GM18873 (cell line): ENCODE measurements around the gene TEK.
"Not testable (repeated sequence)": the region's sequence is repeated elsewhere in the genome, so short reads cannot be mapped to it uniquely, and the experiment has no call there.

ENCODE experiments used
- ATAC-seq: cut with Tn5 transposase; IDR thresholded peaks from one replicate; pipeline ENCODE4 v1.9.1; 2021; ENCODE audit warnings: mild to moderate bottlenecking, moderate library complexity, moderate number of reproducible peaks; ENCODE audit not compliant: unreplicated experiment, low FRiP score

Gene TEK

DNA sequence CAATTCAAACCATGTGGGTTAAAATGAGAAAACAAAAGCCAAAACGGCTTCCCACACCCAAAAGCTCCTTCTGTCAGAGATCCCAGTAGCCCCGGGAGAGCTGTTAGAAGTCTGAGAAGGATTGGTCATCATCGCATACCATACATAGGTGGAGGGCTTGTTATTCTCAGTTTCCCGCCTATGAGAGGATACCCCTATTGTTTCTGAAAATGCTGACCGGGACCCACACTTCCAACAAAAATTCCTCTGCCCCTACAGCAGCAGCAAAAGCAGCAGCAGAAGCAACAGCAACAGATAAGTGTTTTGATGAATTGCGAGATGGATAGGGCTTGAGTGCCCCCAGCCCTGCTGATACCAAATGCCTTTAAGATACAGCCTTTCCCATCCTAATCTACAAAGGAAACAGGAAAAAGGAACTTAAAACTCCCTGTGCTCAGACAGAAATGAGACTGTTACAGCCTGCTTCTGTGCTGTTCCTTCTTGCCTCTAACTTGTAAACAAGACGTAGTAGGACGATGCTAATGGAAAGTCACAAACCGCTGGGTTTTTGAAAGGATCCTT lies at the start of gene TEK:
Gene TEK (plus strand): TSS at position 245 of the 561 bp plus-strand sequence. CDS start 366 bp downstream, outside the sequence.
- ATAC-seq = no peak

GRCh38 chr9:27059412-27059811 lies 49.6 kb upstream of the TEK start:
- ATAC-seq = no peak

DNA sequence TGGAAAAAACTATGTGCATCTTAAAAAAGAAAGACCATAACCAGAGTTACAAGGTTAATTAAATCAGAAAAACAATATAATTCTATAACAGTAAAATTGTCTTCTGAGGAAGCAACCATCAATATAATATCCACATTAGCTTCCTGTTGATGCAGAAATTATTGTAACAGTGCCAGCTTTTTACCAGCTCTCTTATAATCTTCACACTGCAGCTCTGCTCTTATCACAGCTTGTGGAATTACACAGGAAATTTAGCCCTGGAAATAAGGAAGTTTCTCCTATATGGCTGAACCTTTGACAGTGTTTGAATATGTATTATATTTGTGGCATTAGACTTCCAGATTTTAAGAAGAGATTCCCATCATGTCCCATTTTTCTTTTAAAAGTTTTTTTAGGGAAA lies 49.1 kb upstream of the TEK start:
- no peak for ATAC-seq

GRCh38 chr9:27065288-27065687 lies 43.7 kb upstream of the TEK start:
- ATAC-seq = no peak

DNA sequence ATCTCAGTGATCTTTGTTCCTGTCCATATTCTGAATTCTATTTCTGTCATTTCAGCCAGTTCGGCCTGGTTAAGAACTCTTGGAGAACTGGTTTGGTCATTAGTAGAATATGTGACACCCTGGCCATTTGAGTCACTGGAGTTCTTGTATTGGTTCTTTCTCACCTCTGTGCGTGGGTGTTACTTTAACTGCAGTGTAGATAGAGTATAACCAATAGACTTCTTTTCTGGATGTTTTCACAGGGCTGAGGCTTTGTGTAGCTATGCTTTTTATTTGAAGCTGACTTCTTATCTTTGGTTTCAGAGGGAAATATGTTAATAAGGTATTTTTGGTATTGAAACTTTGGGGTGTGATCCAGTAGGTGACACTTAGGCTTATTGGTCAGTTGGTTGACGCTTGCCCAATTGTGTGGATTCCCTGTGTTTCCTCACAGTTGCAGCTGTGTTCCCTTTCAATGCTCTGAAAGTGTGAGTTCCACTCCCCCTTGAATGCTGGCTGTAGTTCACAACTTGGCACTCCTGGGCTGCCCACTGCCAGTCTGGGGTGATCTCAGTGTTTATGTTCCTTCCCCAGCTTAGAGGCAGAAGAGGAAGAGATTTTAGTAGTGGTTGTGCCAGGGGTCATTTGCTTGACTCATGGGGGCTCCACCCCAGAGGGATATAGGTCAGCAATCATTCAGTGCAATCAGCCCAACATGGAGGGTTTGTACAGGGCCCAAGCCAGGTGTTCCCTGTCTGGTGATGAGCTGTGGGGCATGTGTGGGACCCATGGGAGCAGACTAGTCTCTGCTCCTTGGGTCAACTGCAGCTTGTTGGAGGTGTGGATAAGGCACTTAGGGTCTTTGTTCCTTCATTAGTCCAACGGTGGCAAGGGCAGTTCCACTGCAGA lies 34.9 kb upstream of the TEK start:
- ATAC-seq = no peak

GRCh38 chr9:27078685-27079084 lies 30.3 kb upstream of the TEK start:
- no peak for ATAC-seq

DNA sequence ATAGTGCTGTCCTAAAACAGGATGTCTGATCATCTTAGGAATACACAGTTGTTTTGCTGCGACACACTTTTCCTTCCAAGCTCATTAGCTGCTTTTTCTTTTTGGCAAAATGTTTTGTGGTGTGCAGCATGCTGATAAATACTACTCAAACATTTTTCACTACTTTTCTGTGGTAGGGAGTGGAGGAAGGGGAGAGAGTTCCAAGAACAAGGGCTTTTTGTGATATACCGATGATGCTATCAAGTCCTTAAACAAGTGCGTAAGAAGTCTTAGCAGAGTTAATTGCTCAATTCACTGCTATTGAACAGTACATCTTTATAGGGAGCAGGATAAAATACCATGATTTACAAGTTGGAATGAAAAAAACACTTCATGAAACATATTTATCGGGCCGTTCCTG lies 23.6 kb upstream of the TEK start:
- no peak for ATAC-seq

DNA sequence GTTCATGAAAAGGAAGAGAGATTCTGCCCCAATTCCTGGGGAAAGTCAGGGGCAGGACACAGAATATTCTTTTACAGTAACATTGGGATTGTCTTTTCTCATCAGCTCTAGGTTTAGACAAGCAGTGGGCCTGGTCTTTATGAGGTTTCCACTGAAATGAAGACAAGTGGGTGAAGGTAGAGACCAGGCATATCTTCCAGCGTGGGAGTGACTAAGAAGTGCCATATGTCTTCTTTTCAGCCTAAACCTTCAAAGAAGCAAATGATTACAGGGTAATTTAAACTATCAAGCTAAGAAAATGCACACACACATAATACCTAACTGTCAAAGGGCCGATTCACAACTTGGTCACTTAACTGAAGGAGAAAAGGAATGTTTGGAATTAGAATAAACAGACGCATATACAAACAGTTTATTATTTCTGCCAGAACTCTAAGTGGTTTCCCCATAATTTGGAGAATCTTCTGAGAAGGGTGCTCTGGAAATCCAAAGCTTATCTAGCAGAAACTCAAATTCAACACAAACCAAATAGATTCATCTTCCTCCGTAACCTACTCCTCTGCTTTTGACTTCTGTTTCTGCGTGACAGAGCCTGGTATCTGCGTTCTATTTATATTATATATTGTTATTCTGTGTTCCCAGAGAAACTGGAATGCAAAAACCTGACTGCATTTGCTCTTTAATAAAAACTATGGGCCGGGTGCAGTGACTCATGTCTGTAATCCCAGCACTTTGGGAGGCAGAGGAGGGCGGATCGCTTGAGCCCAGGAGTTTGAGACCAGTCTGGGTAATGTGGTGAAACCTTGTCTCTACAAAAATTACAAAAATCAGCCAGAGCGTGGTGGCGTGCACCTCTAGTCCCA lies 22.0 kb upstream of the TEK start:
- no peak for ATAC-seq

GRCh38 chr9:27088981-27089380 lies 20.0 kb upstream of the TEK start:
- no peak for ATAC-seq

GRCh38 chr9:27089706-27090105 lies 19.3 kb upstream of the TEK start:
- ATAC-seq = no peak

- no peak for ATAC-seq
Observed at GRCh38 chr9:27090231-27090630, 18.8 kb upstream of the TEK start.

- ATAC-seq = no peak
Observed at GRCh38 chr9:27090711-27091110, 18.3 kb upstream of the TEK start.

- ATAC-seq = not testable (repeated sequence)
Observed at GRCh38 chr9:27092496-27092895, 16.5 kb upstream of the TEK start.

DNA sequence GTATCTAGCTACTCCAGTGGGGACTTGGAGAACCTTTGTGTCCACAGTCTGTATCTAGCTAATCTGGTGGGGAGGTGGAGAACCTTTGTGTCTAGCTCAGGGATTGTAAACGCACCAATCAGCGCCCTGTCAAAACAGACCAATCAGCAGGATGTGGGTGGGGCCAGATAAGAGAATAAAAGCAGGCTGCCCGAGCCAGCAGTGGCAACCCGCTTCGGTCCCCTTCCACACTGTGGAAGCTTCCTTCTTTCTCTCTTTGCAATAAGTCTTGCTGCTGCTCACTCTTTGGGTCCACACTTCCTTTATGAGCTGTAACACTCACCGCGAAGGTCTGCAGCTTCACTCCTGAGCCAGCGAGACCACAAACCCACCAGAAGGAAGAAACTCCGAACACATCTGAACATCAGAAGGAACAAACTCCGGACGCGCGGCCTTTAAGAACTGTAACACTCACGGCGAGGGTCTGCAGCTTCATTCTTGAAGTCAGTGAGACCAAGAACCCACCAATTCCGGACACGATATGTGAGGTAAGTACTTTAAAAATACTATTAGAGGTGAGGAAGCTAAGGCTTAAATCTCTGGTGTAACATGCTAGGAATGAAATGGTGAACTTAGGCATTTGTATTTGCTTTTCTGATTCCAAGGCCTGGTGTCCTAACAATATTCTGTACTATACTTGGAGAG lies 15.5 kb upstream of the TEK start:
- not testable (repeated sequence) for ATAC-seq

GRCh38 chr9:27094640-27095298 lies 14.3 kb upstream of the TEK start:
- no peak for ATAC-seq

DNA sequence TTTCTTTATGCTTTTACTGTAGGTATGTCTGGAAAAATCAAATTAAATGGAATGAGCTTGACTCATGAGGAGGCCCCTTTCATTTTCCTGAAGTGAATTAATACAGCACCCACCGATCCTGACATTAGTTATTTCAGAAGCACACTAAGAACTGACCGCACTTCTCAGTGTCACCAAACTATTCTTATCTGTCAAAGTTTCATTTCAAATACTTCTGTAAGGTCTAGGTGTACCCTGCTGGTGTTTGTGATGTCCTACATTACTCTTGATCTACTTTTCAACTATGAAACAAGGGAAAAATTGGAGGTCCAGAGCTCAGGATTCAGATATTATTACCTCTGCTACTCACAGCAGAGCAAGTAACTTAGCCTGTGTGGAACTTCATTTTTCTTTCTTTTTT lies 1.8 kb upstream of the TEK start:
- no peak for ATAC-seq

DNA sequence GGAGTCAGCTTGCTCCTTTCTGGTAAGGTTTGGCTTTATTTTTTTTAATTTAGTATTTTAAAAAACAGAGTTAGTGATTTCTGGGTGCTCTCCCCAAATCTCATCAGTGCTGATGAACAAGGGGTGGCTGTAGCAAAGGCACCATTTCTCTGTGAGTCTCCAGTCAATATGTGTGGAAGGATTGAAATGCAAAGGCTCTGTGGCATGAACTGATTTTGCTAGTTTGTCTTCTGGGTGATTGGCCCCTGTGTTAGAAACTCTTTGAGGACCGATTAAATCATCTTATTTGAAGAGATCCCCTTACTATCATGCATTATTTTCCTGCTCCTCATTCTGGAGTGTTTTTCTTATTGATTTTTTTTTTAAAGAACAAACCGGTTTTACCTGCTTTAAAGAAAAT lies 596 bp downstream of the TEK start:
- no peak for ATAC-seq

GRCh38 chr9:27110181-27110580 lies 1.2 kb downstream of the TEK start:
- ATAC-seq = no peak

DNA sequence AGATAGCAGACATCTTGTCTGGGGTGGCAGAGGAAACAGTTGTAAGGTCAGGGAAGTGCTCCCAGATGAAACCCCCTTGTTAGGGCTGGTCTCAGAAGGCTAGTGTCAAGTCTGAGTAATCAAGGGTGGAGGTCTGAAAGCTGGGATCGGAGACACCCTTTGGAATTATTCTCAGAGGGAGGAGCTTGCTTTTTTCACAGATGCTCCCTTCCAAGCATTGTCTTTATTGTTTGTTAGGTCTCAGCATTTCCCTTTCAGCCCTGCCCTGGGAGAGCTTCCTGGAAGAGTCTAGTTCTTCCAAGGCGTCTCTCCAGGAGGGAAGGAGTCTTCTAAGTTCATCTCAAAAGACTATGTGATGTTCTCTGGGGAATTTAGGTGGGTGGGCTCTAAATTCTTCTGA lies 3.2 kb downstream of the TEK start:
- ATAC-seq = no peak

DNA sequence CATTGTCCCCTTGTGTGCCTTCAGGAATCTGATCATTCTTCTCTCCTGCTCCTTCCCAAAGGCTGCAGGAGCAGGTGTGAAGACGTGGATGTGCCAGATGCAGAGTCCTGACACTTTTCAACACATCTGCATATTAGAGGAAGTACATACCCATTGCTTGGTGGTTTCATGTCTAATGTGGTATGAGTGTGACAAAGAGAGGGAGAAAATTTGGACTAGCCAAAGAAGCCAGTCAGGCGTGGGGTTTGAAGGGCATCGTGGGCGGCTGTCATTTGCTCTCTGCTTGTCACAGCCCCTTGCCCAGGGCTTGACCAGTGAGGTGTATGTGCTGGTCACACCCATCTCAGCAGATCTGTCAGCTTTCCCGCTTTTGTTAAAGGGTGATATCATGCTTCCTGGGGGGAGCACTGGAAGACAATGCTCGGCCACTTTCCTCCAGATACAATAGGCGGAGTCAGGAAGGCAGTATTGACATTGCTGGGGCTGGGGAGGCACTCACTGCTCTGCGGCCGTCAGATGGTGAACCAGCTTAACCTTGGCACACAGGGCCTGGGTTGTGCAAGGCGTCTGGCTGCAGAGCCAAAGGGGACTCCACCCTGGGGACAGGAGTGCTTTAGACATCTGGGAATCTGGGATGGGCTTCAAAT lies 8.6 kb downstream of the TEK start:
- no peak for ATAC-seq
